Ovary (tissue), 9 donors: ENCODE measurements around the gene ADAMTS7. TPM values are rescaled to one million over a fixed set of nuclear protein-coding genes. Genes with fewer than 3 reads are reported as not detected.

ENCODE experiments used
- DNase-seq, 5 donors: peaks; one replicate each; pipeline ENCODE4 v3.0.0-alpha.2; 2019 to 2020
- H3K27ac ChIP-seq, 2 donors: fragments of 200-600 bp; one replicate each; pipeline versions ENCODE4 v1.5.1 to v1.8.0; 2019 to 2022
- H3K27me3 ChIP-seq: fragments of 200-600 bp; one replicate; pipeline ENCODE4 v1.8.0; 2022
- H3K36me3 ChIP-seq: fragments of 200-600 bp; sonication (generic); one replicate; pipeline ENCODE4 v1.5.1; 2019
- H3K4me1 ChIP-seq: one replicate; pipeline ENCODE4 v1.8.1; 2013; ENCODE audit warnings: mild to moderate bottlenecking, moderate library complexity; ENCODE audit not compliant: insufficient read depth
- H3K4me3 ChIP-seq: fragments of 200-600 bp; sonication (generic); one replicate; pipeline ENCODE4 v1.5.1; 2017
- H3K9me3 ChIP-seq, 2 donors: fragments of 200-600 bp in 1 of 2; sonication (generic) in 1 of 2; one replicate each; pipeline versions ENCODE4 v1.5.1 to v1.8.1; 2013 to 2019; ENCODE audit warnings: mild to moderate bottlenecking in 1 of 2, moderate library complexity in 1 of 2
- EP300 ChIP-seq: sonication (generic); formaldehyde crosslinking; IDR thresholded peaks from one replicate; pipeline ENCODE4 v1.6.1; 2017; ENCODE audit warnings: antibody characterized with exemption
- POLR2A ChIP-seq: fragments of 450-650 bp; IDR thresholded peaks from one replicate; pipeline ENCODE4 v1.6.1; 2017; ENCODE audit warnings: antibody characterized with exemption, mild to moderate bottlenecking, moderate library complexity
- WGBS, 3 donors: extraction: QIAGEN DNeasy Blood & Tissue Kit in 1 of 3; methylation state at CpG; one replicate each; pipeline versions ENCODE4 v1.1.5 to v1.1.7; 2013 to 2017; 5-methylcytosine and 5-hydroxymethylcytosine counted together
- intact Hi-C, 4 donors: fragments of 100-400 bp; cut with DNase I; formaldehyde crosslinking; loops; one replicate each; pipeline versions ENCODE4 v1.11.0 to v1.15.1; 2022 to 2023
- polyA plus RNA-seq, 2 donors: library from polyadenylated mRNA; stranded (reverse); fragments of 200-250 nt in 1 of 2; fragments of 350-450 nt in 1 of 2; fragmentation: Illumina TruSeq in 1 of 2; extraction: RNeasy Lipid Tissue Mini Kit (QIAGEN cat#74804) in 1 of 2; gene quantifications; one replicate each; pipeline ENCODE4 v1.2.3, GENCODE V29; 2013 to 2014
- total RNA-seq, 7 donors: library from RNA; depleted of rRNA in 2 of 7; stranded (reverse); fragments of >200 nt in 2 of 7; fragmentation: NEBNext Ultra II Directional in 3 of 7; extraction: Animal tissue kit (Norgen Biotek cat#: 25700) in 3 of 7; gene quantifications; one replicate each; pipeline versions ENCODE4 v1.1.0 to v1.2.4, GENCODE V29; 2016 to 2023
- TF ChIP-seq, protein P1 (sequence below), 3 donors: fragments of 450-650 bp in 2 of 3; fragments of 200-600 bp in 1 of 3; IDR thresholded peaks; one replicate each; pipeline versions ENCODE4 v1.5.1 to v1.8.0; 2016 to 2022; ENCODE audit warnings: antibody characterized with exemption in 3 of 3, mild to moderate bottlenecking in 1 of 3
- donor health status: DM: no; HTN: no; CAD: no; lungs with moderate emphysema.
- donor health status: DM: no; HTN: no; CAD: no.
- donor health status: Bipolar disorder and iron deficiency.
- donor health status: DM: yes; HTN: yes; CAD: no.
- donor health status: DM: no; HTN: no; CAD: no.
- donor health status: DM: yes; HTN: yes; CAD: no.

The ADAMTS7 gene
- total and polyA plus RNA-seq, 9 donors, result 2.1 to 16.5 (median 8.5) TPM

DNA sequence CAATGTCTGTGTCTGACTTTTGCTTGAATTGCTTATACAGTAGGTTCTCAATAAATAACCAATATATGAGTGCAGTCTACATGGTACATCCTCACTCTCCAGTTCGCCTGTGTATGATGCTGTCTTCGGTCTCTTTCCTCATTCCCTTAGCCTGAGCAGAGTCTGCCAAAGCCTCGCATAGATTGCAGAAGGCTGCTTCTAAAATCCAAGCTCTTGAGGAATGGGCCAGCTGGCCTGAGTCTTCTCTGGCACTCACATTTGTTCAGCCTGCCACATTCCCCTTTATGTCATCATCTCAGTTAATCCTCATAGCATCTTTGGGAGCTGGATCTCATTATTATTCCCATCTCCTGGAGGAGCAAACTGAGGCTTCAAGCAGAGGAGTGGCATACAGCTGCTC is 27.2 kb upstream of the ADAMTS7 start:
- Histone ChIP-seq H3K27ac (no peak overlapping the region), H3K9me3 (no peaks in the 10 kb centered on the region), H3K4me3 (no peak overlapping the region), H3K36me3 (no peaks in the 10 kb centered on the region), H3K27me3 (no peaks in the 10 kb centered on the region), H3K4me1 (peaks cover 2% of the 10 kb centered on the region)
- 53 to 80% (median 72%) methylated on average over 3 of the region's 3 CpGs for WGBS, 3 donors
- no peak for DNase-seq
- intact Hi-C loops, result no loop called here
- TF ChIP-seq POLR2A (no peak), EP300 (no peak)
- TF ChIP-seq, protein P1, sequence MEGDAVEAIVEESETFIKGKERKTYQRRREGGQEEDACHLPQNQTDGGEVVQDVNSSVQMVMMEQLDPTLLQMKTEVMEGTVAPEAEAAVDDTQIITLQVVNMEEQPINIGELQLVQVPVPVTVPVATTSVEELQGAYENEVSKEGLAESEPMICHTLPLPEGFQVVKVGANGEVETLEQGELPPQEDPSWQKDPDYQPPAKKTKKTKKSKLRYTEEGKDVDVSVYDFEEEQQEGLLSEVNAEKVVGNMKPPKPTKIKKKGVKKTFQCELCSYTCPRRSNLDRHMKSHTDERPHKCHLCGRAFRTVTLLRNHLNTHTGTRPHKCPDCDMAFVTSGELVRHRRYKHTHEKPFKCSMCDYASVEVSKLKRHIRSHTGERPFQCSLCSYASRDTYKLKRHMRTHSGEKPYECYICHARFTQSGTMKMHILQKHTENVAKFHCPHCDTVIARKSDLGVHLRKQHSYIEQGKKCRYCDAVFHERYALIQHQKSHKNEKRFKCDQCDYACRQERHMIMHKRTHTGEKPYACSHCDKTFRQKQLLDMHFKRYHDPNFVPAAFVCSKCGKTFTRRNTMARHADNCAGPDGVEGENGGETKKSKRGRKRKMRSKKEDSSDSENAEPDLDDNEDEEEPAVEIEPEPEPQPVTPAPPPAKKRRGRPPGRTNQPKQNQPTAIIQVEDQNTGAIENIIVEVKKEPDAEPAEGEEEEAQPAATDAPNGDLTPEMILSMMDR (IDR thresholded peaks at IDR 0.05), result no peak

DNA sequence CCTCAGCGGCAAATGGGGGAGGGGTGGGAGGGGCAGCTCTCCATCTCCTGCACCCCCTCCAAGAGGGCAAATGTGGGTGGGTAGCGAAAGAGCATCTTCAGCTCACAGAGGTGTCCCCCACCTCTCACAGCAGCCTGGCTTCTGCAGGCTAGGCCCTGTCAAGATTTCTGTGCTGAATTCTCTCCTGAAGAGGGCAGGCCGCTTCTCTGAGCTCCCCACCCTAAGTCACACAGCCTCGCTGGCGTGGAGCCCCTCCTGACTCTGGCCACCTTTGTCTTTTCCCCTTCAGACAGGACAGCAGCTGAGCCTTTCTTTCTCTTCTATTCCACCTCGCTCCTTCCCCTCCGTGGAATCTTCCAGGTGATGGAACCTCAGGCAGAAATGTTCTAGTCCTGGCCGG is 26.3 kb upstream of the ADAMTS7 start:
- WGBS, 3 donors, result 80 to 95% (median 90%) methylated on average over 8 of the region's 8 CpGs
- Histone ChIP-seq H3K36me3 (no peaks in the 10 kb centered on the region), H3K9me3 (no peaks in the 10 kb centered on the region), H3K27me3 (no peaks in the 10 kb centered on the region), H3K27ac (no peak overlapping the region), H3K4me1 (peaks cover 2% of the 10 kb centered on the region), H3K4me3 (no peak overlapping the region)
- intact Hi-C loops, result no loop called here
- no peak for TF ChIP-seq POLR2A
- no peak for TF ChIP-seq EP300
- TF ChIP-seq, protein P1 (IDR thresholded peaks at IDR 0.05), result no peak
- DNase-seq, result no peak

GRCh38 chr15:78837131-78837530 is 25.9 kb upstream of the ADAMTS7 start:
- no peaks in the 10 kb centered on the region for H3K36me3 ChIP-seq
- no peaks in the 10 kb centered on the region for H3K9me3 ChIP-seq
- H3K27ac ChIP-seq, result no peak overlapping the region
- intact Hi-C loops, result no loop called here
- H3K4me1 ChIP-seq, result peaks cover 2% of the 10 kb centered on the region
- TF ChIP-seq EP300 (no peak), POLR2A (no peak)
- TF ChIP-seq, protein P1 (IDR thresholded peaks at IDR 0.05), result no peak
- WGBS, 3 donors, result 49 to 78% (median 67%) methylated on average over 2 of the region's 2 CpGs
- H3K4me3 ChIP-seq, result no peak overlapping the region
- no peaks in the 10 kb centered on the region for H3K27me3 ChIP-seq
- DNase-seq, result no peak

GRCh38 chr15:78836333-78836732 is 25.1 kb upstream of the ADAMTS7 start:
- DNase-seq, result no peak
- Histone ChIP-seq H3K4me1 (peaks cover 2% of the 10 kb centered on the region), H3K36me3 (no peaks in the 10 kb centered on the region), H3K4me3 (no peak overlapping the region), H3K27ac (no peak overlapping the region), H3K9me3 (no peaks in the 10 kb centered on the region), H3K27me3 (no peaks in the 10 kb centered on the region)
- TF ChIP-seq EP300 (no peak), POLR2A (no peak)
- TF ChIP-seq, protein P1 (IDR thresholded peaks at IDR 0.05), result no peak
- WGBS, 3 donors, result 42 to 85% (median 74%) methylated on average over 1 of the region's 1 CpG
- intact Hi-C loops, result no loop called here
